ENCODE measurements around the gene CCDC170.

- TF ChIP-seq CTCF (conservative IDR thresholded peaks at IDR 0.05 in 1 of 2, IDR thresholded peaks at IDR 0.05 in 1 of 2; ENCODE audit: extremely low read depth in 1 of 2, insufficient read depth in 1 of 2, low read depth in 1 of 2, low read length in 2 of 2) (no peak), EZH2 (IDR thresholded peaks at IDR 0.05; ENCODE audit: borderline replicate concordance, low read length) (no peak)
Measured at GRCh38 chr6:151624900-151625536, 131.2 kb downstream of the CCDC170 start.

All from mammary epithelial cell (primary cell).